Sciatic nerve (tissue), 1 donor: Measurements from ENCODE around the gene HBG2. TPM values are rescaled to one million over a fixed set of nuclear protein-coding genes. Genes with fewer than 3 reads are reported as not detected.

Source experiments
- total RNA-seq: library from RNA; stranded (reverse); fragmentation: NEBNext Ultra II Directional; extraction: Animal tissue kit (Norgen Biotek cat#: 25700); gene quantifications from one replicate; pipeline ENCODE4 v1.2.1, GENCODE V29; 2021
- donor health status: DM: no; HTN: no; CAD: no.

HBG2 gene
- total RNA-seq, 1 donor from 2014 or later, result 6.1 TPM

Other genes starting within 250 kb of the HBG2 start
- not detected for gene OR52J3, start 208.3 kb downstream of the HBG2 start, total RNA-seq
- not detected for gene OR52E2, start 195.2 kb downstream of the HBG2 start, total RNA-seq
- gene OR52E1, start 185.2 kb downstream of the HBG2 start, total RNA-seq, result not detected
- not detected for gene OR52A5, start 116.4 kb downstream of the HBG2 start, total RNA-seq
- gene OR52A1, start 100.0 kb downstream of the HBG2 start, total RNA-seq, result not detected
- gene OR51V1, start 54.1 kb downstream of the HBG2 start, total RNA-seq, result not detected
- 16,523 TPM for gene HBB, start 27.7 kb downstream of the HBG2 start, total RNA-seq
- gene HBD, start 20.3 kb downstream of the HBG2 start, total RNA-seq, result 38.4 TPM
- gene HBG1, start 4.9 kb downstream of the HBG2 start, total RNA-seq, result 5.3 TPM
- not detected for gene HBE1, start 15.2 kb upstream of the HBG2 start, total RNA-seq
- 0.40 TPM for gene OR51B4, start 47.2 kb upstream of the HBG2 start, total RNA-seq
- 0.40 TPM for gene OR51B2, start 69.5 kb upstream of the HBG2 start, total RNA-seq
- 1.4 TPM for gene OR51B5, start 88.7 kb upstream of the HBG2 start, total RNA-seq
- not detected for gene OR51B6, start 96.7 kb upstream of the HBG2 start, total RNA-seq
- not detected for gene OR51M1, start 129.0 kb upstream of the HBG2 start, total RNA-seq
- gene OR51Q1, start 167.3 kb upstream of the HBG2 start, total RNA-seq, result not detected
- not detected for gene OR51I1, start 186.7 kb upstream of the HBG2 start, total RNA-seq
- gene OR51I2, start 194.5 kb upstream of the HBG2 start, total RNA-seq, result not detected
- gene OR52D1, start 233.9 kb upstream of the HBG2 start, total RNA-seq, result not detected